ENCODE measurements around the gene HECTD1. TPM values are rescaled to one million over a fixed set of nuclear protein-coding genes. Genes with fewer than 3 reads are reported as not detected.

Gene HECTD1
- total RNA-seq, 1 experiment from 2014 or later, result 88.5 TPM

DNA sequence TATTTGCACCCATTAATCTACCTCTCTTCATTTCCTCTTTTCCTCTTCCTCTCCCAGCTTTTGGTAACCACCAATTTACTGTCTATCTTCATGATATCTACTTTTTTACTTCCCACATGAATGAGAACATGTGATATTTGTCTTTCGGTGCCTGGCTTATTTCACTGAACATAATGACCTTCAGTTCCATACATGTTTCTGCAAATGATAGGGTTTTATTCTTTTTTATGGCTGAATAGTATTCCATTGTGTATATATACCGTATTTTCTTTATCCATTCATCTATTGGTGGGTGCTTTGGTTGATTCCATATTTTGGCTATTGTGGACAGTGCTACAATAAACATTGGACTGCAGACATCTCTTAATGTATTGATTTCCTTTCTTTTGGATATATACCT, 132.4 kb downstream of the HECTD1 start:
- DNase-seq (ENCODE audit: low spot score) (no peak), ATAC-seq (no peak)
- H3K4me3 Mint-ChIP-seq, result no peak overlapping the region
- H3K9me3 Mint-ChIP-seq, result peaks cover 5% of the 10 kb centered on the region
- H3K27me3 Mint-ChIP-seq (ENCODE audit: low read depth), result no peaks in the 10 kb centered on the region
- POLR2A ChIA-PET, result no interaction called here
- no peak overlapping the region for H3K27ac Mint-ChIP-seq
- H3K36me3 Mint-ChIP-seq, result peaks cover 15% of the 10 kb centered on the region
- no peaks in the 10 kb centered on the region for H3K4me1 Mint-ChIP-seq
- TF ChIP-seq MLX (CRISPR knock-in tag; IDR thresholded peaks at IDR 0.05), result no peak
- TF ChIP-seq SOX15 (CRISPR knock-in tag; IDR thresholded peaks at IDR 0.05), result no peak
- TF ChIP-seq, protein P1, sequence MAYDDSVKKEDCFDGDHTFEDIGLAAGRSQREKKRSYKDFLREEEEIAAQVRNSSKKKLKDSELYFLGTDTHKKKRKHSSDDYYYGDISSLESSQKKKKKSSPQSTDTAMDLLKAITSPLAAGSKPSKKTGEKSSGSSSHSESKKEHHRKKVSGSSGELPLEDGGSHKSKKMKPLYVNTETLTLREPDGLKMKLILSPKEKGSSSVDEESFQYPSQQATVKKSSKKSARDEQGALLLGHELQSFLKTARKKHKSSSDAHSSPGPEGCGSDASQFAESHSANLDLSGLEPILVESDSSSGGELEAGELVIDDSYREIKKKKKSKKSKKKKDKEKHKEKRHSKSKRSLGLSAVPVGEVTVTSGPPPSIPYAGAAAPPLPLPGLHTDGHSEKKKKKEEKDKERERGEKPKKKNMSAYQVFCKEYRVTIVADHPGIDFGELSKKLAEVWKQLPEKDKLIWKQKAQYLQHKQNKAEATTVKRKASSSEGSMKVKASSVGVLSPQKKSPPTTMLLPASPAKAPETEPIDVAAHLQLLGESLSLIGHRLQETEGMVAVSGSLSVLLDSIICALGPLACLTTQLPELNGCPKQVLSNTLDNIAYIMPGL (CRISPR knock-in tag; IDR thresholded peaks at IDR 0.05), result no peak
- TF ChIP-seq CREB1 (CRISPR knock-in tag; IDR thresholded peaks at IDR 0.05), result no peak
- no peak for TF ChIP-seq NFATC4 (CRISPR knock-in tag; IDR thresholded peaks at IDR 0.05)
- TF ChIP-seq ZNF219 (CRISPR knock-in tag; IDR thresholded peaks at IDR 0.05; ENCODE audit: borderline replicate concordance), result no peak
- TF ChIP-seq, protein P2, sequence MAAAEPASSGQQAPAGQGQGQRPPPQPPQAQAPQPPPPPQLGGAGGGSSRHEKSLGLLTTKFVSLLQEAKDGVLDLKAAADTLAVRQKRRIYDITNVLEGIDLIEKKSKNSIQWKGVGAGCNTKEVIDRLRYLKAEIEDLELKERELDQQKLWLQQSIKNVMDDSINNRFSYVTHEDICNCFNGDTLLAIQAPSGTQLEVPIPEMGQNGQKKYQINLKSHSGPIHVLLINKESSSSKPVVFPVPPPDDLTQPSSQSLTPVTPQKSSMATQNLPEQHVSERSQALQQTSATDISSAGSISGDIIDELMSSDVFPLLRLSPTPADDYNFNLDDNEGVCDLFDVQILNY (CRISPR knock-in tag; IDR thresholded peaks at IDR 0.05), result no peak
- no peak for TF ChIP-seq PRDM15 (CRISPR knock-in tag; IDR thresholded peaks at IDR 0.05)
- CTCF ChIA-PET, result no interaction called here

- Mint-ChIP-seq H3K27ac (no peak overlapping the region), H3K9me3 (peaks cover 5% of the 10 kb centered on the region), H3K4me1 (no peaks in the 10 kb centered on the region), H3K36me3 (peaks cover 13% of the 10 kb centered on the region), H3K4me3 (no peak overlapping the region), H3K27me3 (ENCODE audit: low read depth) (no peaks in the 10 kb centered on the region)
- DNase-seq (ENCODE audit: low spot score) (no peak), ATAC-seq (no peak)
- ChIA-PET CTCF (no interaction called here), POLR2A (interaction anchor here (0.6 kb wide), 1 partner anchor 200 kb away, joined by 3 read pairs; no protein-coding TSS in a partner anchor)
- no peak for TF ChIP-seq ZNF263 (CRISPR knock-in tag; IDR thresholded peaks at IDR 0.05; ENCODE audit: low read depth)
- TF ChIP-seq NR1H2 (CRISPR knock-in tag; IDR thresholded peaks at IDR 0.05), result no peak
- no peak for TF ChIP-seq TEAD4 (CRISPR knock-in tag; IDR thresholded peaks at IDR 0.05)
- TF ChIP-seq, protein P3, sequence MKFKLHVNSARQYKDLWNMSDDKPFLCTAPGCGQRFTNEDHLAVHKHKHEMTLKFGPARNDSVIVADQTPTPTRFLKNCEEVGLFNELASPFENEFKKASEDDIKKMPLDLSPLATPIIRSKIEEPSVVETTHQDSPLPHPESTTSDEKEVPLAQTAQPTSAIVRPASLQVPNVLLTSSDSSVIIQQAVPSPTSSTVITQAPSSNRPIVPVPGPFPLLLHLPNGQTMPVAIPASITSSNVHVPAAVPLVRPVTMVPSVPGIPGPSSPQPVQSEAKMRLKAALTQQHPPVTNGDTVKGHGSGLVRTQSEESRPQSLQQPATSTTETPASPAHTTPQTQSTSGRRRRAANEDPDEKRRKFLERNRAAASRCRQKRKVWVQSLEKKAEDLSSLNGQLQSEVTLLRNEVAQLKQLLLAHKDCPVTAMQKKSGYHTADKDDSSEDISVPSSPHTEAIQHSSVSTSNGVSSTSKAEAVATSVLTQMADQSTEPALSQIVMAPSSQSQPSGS (CRISPR knock-in tag; IDR thresholded peaks at IDR 0.05; ENCODE audit: borderline replicate concordance, low read depth), result no peak
Observed at GRCh38 chr14:31071151-31071550, 136.4 kb downstream of the HECTD1 start.

DNA sequence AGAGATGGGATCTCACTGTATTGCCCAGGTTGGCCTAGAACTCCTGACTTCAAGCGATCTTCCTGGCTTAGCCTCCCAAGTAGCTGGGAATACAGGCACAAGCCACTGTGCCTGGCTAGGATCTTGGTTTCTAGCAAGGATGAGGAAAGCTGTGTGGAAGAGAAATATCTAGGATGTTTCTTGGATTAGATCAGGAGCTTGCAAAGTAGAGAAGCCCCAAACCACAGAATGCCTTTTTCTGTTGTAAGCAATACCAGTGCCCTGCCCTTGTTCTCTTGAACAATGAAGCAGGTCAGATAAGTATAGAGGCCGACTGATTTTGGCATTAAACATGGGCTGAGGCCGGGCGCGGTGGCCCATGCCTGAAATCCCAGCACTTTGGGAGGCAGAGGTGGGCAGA, 137.2 kb downstream of the HECTD1 start:
- no peak overlapping the region for H3K4me3 Mint-ChIP-seq
- ChIA-PET CTCF (no interaction called here), POLR2A (no interaction called here)
- H3K36me3 Mint-ChIP-seq, result peaks cover 11% of the 10 kb centered on the region
- H3K4me1 Mint-ChIP-seq, result no peaks in the 10 kb centered on the region
- H3K9me3 Mint-ChIP-seq, result peaks cover 5% of the 10 kb centered on the region
- no peaks in the 10 kb centered on the region for H3K27me3 Mint-ChIP-seq (ENCODE audit: low read depth)
- H3K27ac Mint-ChIP-seq, result peak overlapping the region; percentile 65; the same call in 1 of the 2 replicates
- ATAC-seq (no peak), DNase-seq (ENCODE audit: low spot score) (no peak)
- TF ChIP-seq ETV6 (CRISPR knock-in tag; IDR thresholded peaks at IDR 0.05) (no peak), ZNF121 (CRISPR knock-in tag; IDR thresholded peaks at IDR 0.05) (0 out of 2 replicates have a peak, but pooled peaks have one; percentile 26)

All from WTC11 (cell line).